PC-3 (cell line): ENCODE data around the gene HEATR5B.

Source experiments
- CTCF ChIP-seq: fragments of 300-600 bp; sonication (generic); conservative IDR thresholded peaks from 2 replicates; pipeline ENCODE4 v1.5.1; 2017; ENCODE audit warnings: antibody characterized with exemption, low read depth, mild to moderate bottlenecking, low read length
- EZH2 ChIP-seq: fragments of 300-600 bp; sonication (generic); IDR thresholded peaks from one replicate; pipeline ENCODE4 v1.6.1; 2017; ENCODE audit warnings: antibody characterized with exemption, mild to moderate bottlenecking, low read length; ENCODE audit not compliant: unreplicated experiment
- EZH2phosphoT487 ChIP-seq: fragments of 300-600 bp; sonication (generic); IDR thresholded peaks from 2 replicates; pipeline ENCODE4 v1.6.1; 2018; ENCODE audit warnings: mild to moderate bottlenecking, antibody characterized with exemption, low read length, borderline replicate concordance

DNA sequence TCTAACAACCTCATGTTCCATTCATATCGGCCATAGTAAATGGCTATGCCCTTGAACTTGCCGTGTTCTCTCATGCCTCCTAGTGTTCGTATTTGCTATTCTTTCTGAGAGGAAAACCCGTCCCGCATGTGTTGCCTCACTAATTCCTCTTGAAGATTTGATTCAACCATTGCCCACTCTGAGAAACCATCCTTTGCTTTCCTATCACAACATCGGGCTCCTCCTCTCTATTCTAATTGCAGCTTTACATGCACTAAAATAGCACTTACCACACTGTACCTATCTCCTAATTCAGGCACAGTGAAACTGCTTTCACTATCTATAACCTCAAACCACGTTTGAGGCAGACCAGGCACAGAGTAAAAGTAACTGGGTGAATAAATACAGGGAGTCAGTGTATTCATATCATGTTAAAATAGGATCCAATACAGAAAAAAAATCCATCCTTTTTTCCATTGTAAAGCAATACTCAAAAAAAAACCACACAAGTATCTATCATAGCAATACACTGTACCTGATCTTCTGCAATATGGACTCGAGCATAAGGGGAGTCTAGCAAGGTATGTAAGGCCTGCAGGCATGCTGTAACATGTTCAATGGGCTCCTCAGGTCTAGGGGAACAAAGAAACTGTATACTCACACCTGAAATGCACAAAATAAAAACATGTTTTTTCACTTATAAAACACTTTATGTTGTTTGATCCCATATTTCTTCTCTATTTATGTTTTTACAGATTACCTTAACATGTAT is 78.9 kb downstream of the HEATR5B start:
- no peak for TF ChIP-seq EZH2
- peak; percentile 75 for TF ChIP-seq CTCF
- TF ChIP-seq EZH2phosphoT487 = no peak
